ENCODE measurements around the gene MCM5.
"Not testable (repeated sequence)": the region's sequence is repeated elsewhere in the genome, so short reads cannot be mapped to it uniquely, and the experiment has no call there.

Gene MCM5

GRCh38 chr22:35452351-35452781 lies 52.4 kb downstream of the MCM5 start:
- no peak for DNase-seq (ENCODE audit: low read depth)

GRCh38 chr22:35452810-35453743 lies 53.1 kb downstream of the MCM5 start:
- no peak for DNase-seq (ENCODE audit: low read depth)

- no peak for DNase-seq (ENCODE audit: low read depth)
These were observed 54.6 kb downstream of the MCM5 start for GRCh38 chr22:35454416-35455054.

GRCh38 chr22:35455529-35455928 lies 55.6 kb downstream of the MCM5 start:
- DNase-seq (ENCODE audit: low read depth), result peak; percentile 55

GRCh38 chr22:35456757-35457156 lies 56.8 kb downstream of the MCM5 start:
- no peak for DNase-seq (ENCODE audit: low read depth)

GRCh38 chr22:35457729-35458546 lies 58.0 kb downstream of the MCM5 start:
- DNase-seq (ENCODE audit: low read depth), result no peak

GRCh38 chr22:35458547-35459422 lies 58.8 kb downstream of the MCM5 start:
- DNase-seq (ENCODE audit: low read depth), result no peak

- DNase-seq (ENCODE audit: low read depth), result no peak
These were observed 59.5 kb downstream of the MCM5 start for GRCh38 chr22:35459423-35459894.

GRCh38 chr22:35459976-35460375 lies 60.0 kb downstream of the MCM5 start:
- not testable (repeated sequence) for DNase-seq (ENCODE audit: low read depth)

GRCh38 chr22:35460688-35461087 lies 60.7 kb downstream of the MCM5 start:
- no peak for DNase-seq (ENCODE audit: low read depth)

GRCh38 chr22:35462498-35463230 lies 62.7 kb downstream of the MCM5 start:
- DNase-seq (ENCODE audit: low read depth), result no peak

- no peak for DNase-seq (ENCODE audit: low read depth)
These were observed 63.4 kb downstream of the MCM5 start for GRCh38 chr22:35463231-35463933.

- no peak for DNase-seq (ENCODE audit: low read depth)
These were observed 64.5 kb downstream of the MCM5 start for GRCh38 chr22:35464399-35464798.

GRCh38 chr22:35465109-35465701 lies 65.3 kb downstream of the MCM5 start:
- no peak for DNase-seq (ENCODE audit: low read depth)

- peak; percentile 69 for DNase-seq (ENCODE audit: low read depth)
These were observed 67.9 kb downstream of the MCM5 start for GRCh38 chr22:35467681-35468434.

- DNase-seq (ENCODE audit: low read depth), result peak; percentile 64
These were observed 71.0 kb downstream of the MCM5 start for GRCh38 chr22:35470903-35471321.

- DNase-seq (ENCODE audit: low read depth), result peak; percentile 28
These were observed 71.6 kb downstream of the MCM5 start for GRCh38 chr22:35471566-35471965.

- no peak for DNase-seq (ENCODE audit: low read depth)
These were observed 72.5 kb downstream of the MCM5 start for GRCh38 chr22:35472488-35472887.

- no peak for DNase-seq (ENCODE audit: low read depth)
These were observed 74.0 kb downstream of the MCM5 start for GRCh38 chr22:35473971-35474370.
